Hepatocyte (in vitro differentiated cells): ENCODE data around the gene S100A2. TPM values are rescaled to one million over a fixed set of nuclear protein-coding genes. Genes with fewer than 3 reads are reported as not detected.

Experiments used
- DNase-seq: peaks from one replicate; pipeline ENCODE4 v3.0.0-alpha.2; 2016; ENCODE audit warnings: low spot score
- H2AFZ ChIP-seq: fragments of 200-600 bp; sonication (generic); 2 replicates; pipeline ENCODE4 v1.6.0; 2016; ENCODE audit warnings: antibody characterized with exemption, mild to moderate bottlenecking
- H3K27ac ChIP-seq: fragments of 200-600 bp; sonication (generic); 2 replicates; pipeline ENCODE4 v1.5.1; 2016; ENCODE audit warnings: mild to moderate bottlenecking
- H3K27me3 ChIP-seq: fragments of 200-600 bp; sonication (generic); 2 replicates; pipeline ENCODE4 v1.6.1; 2016
- H3K36me3 ChIP-seq: fragments of 200-600 bp; sonication (generic); replicated peaks from 2 replicates; pipeline ENCODE4 v1.5.1; 2016; ENCODE audit warnings: low read depth; ENCODE audit not compliant: insufficient read depth
- H3K4me1 ChIP-seq: fragments of 200-600 bp; sonication (generic); 2 replicates; pipeline ENCODE4 v1.5.1; 2016; ENCODE audit warnings: mild to moderate bottlenecking, moderate library complexity; ENCODE audit not compliant: insufficient read depth
- H3K4me2 ChIP-seq: fragments of 200-600 bp; sonication (generic); 2 replicates; pipeline ENCODE4 v1.6.0; 2016
- H3K4me3 ChIP-seq: fragments of 200-600 bp; sonication (generic); 2 replicates; pipeline ENCODE4 v1.5.1; 2016; ENCODE audit warnings: mild to moderate bottlenecking
- H3K79me2 ChIP-seq: fragments of 200-600 bp; sonication (generic); 2 replicates; pipeline ENCODE4 v1.6.0; 2017; ENCODE audit warnings: mild to moderate bottlenecking
- H3K9me2 ChIP-seq: fragments of 200-600 bp; sonication (generic); replicated peaks from 2 replicates; pipeline ENCODE4 v1.6.0; 2017; ENCODE audit warnings: mild to moderate bottlenecking; ENCODE audit not compliant: insufficient read depth
- H3K9me3 ChIP-seq: fragments of 200-600 bp; sonication (generic); 2 replicates; pipeline ENCODE4 v1.5.1; 2016; ENCODE audit warnings: low read depth, mild to moderate bottlenecking
- H4K20me1 ChIP-seq: fragments of 200-600 bp; sonication (generic); 2 replicates; pipeline ENCODE4 v1.6.0; 2016; ENCODE audit warnings: mild to moderate bottlenecking; ENCODE audit not compliant: insufficient read depth, poor library complexity, severe bottlenecking
- CTCF ChIP-seq: fragments of 200-600 bp; sonication (generic); IDR thresholded peaks from 2 replicates; pipeline ENCODE4 v1.5.1; 2016; ENCODE audit warnings: antibody characterized with exemption, mild to moderate bottlenecking; ENCODE audit not compliant: poor library complexity
- EZH2 ChIP-seq: fragments of 200-600 bp; sonication (generic); IDR thresholded peaks from 2 replicates; pipeline ENCODE4 v1.6.1; 2016; ENCODE audit warnings: antibody characterized with exemption, mild to moderate bottlenecking, borderline replicate concordance
- EZH2phosphoT487 ChIP-seq: fragments of 200-600 bp; sonication (generic); IDR thresholded peaks from one replicate; pipeline ENCODE4 v1.6.1; 2018; ENCODE audit warnings: antibody characterized with exemption, mild to moderate bottlenecking, low read depth, moderate library complexity; ENCODE audit not compliant: unreplicated experiment, severe bottlenecking
- WGBS: methylation state at CpG from one replicate; pipeline ENCODE4 v1.1.6; 2016; ENCODE audit warnings: low lambda C conversion rate; ENCODE audit errors: missing lambda C conversion rate; 5-methylcytosine and 5-hydroxymethylcytosine counted together
- polyA plus RNA-seq: library from polyadenylated mRNA; unstranded; fragments of >200 nt; fragmentation: Nextera tagmentation; extraction: Ambion mirVana; gene quantifications from 2 replicates; pipeline ENCODE4 v1.2.1, GENCODE V29; 2016
- total RNA-seq: library from RNA; depleted of rRNA; stranded (reverse); fragments of >200 nt; gene quantifications from 2 replicates; pipeline ENCODE4 v1.2.3, GENCODE V29; 2014

Gene S100A2
- total and polyA plus RNA-seq, 2 experiments from 2014 or later, result 4.2 to 6.9 TPM

- TF ChIP-seq EZH2 (no peak), EZH2phosphoT487 (no peak), CTCF (no peak)
- H3K36me3 ChIP-seq, result no peaks in the 10 kb centered on the region
- peak overlapping the region; percentile 63 for H3K4me2 ChIP-seq
- peak overlapping the region; percentile 97 for H3K27ac ChIP-seq
- 64% methylated on average over 14 of the region's 14 CpGs for WGBS
- H3K79me2 ChIP-seq, result peaks cover 9% of the 10 kb centered on the region
- no peak overlapping the region for H3K4me3 ChIP-seq
- no peaks in the 10 kb centered on the region for H4K20me1 ChIP-seq
- peaks cover 69% of the 10 kb centered on the region for H3K4me1 ChIP-seq
- H2AFZ ChIP-seq, result no peak overlapping the region
- H3K9me3 ChIP-seq, result no peaks in the 10 kb centered on the region
- H3K27me3 ChIP-seq, result no peaks in the 10 kb centered on the region
- DNase-seq, result no peak
- H3K9me2 ChIP-seq, result no peaks in the 10 kb centered on the region
These were observed 18.7 kb downstream of the S100A2 start for GRCh38 chr1:153546796-153547559.

- Histone ChIP-seq H3K4me2 (peak overlapping the region; percentile 63), H3K4me3 (no peak overlapping the region)
These were observed 19.3 kb downstream of the S100A2 start for GRCh38 chr1:153546371-153546770.

GRCh38 chr1:153545067-153546055 lies 20.3 kb downstream of the S100A2 start, which contains the start of gene S100A4:
S100A4 (minus strand) TSS chr1:153545806; CDS start chr1:153544794, 1,012 bp downstream.
- Histone ChIP-seq H3K4me3 (no peak within 1 kb of the TSS), H2AFZ (peak within 1 kb of the TSS; percentile 21)

More at GRCh38 chr1:153546371-153546770, 19.3 kb downstream of the S100A2 start:
- no peaks in the 10 kb centered on the region for H3K36me3 ChIP-seq
- peak overlapping the region; percentile 97 for H3K27ac ChIP-seq
- H3K79me2 ChIP-seq, result peaks cover 9% of the 10 kb centered on the region
- no peaks in the 10 kb centered on the region for H3K9me3 ChIP-seq
- no peaks in the 10 kb centered on the region for H3K27me3 ChIP-seq
- DNase-seq, result no peak
- H3K9me2 ChIP-seq, result no peaks in the 10 kb centered on the region
- H4K20me1 ChIP-seq, result no peaks in the 10 kb centered on the region
- no peak overlapping the region for H2AFZ ChIP-seq
- TF ChIP-seq CTCF, result no peak
- no peak for TF ChIP-seq EZH2phosphoT487
- no peak for TF ChIP-seq EZH2
- peaks cover 69% of the 10 kb centered on the region for H3K4me1 ChIP-seq
- 92% methylated on average over 8 of the region's 8 CpGs for WGBS

More at GRCh38 chr1:153545067-153546055, 20.3 kb downstream of the S100A2 start, which contains the start of gene S100A4:
- H3K9me3 ChIP-seq, result no peaks in the 10 kb centered on the region
- H3K27me3 ChIP-seq, result no peaks in the 10 kb centered on the region
- WGBS, result 34% methylated on average over 19 of the region's 19 CpGs
- DNase-seq, result peak; percentile 97
- H3K4me2 ChIP-seq, result peak within 1 kb of the TSS; percentile 72
- TF ChIP-seq EZH2, result no peak
- TF ChIP-seq CTCF, result no peak
- TF ChIP-seq EZH2phosphoT487, result no peak
- no peaks in the 10 kb centered on the region for H3K36me3 ChIP-seq
- peaks cover 69% of the 10 kb centered on the region for H3K4me1 ChIP-seq
- H3K9me2 ChIP-seq, result no peaks in the 10 kb centered on the region
- peak within 1 kb of the TSS; percentile 97 for H3K27ac ChIP-seq
- no peaks in the 10 kb centered on the region for H4K20me1 ChIP-seq
- H3K79me2 ChIP-seq, result peaks cover 9% of the 10 kb centered on the region
